OCI-M1 (cell line): ENCODE measurements around the gene NXF2B.
"Not testable (repeated sequence)": the region's sequence is repeated elsewhere in the genome, so short reads cannot be mapped to it uniquely, and the experiment has no call there.

Experiments
- DNase-seq: peaks from one replicate; lab custom pipeline; 2025; lab: John Stamatoyannopoulos, UW

Gene NXF2B, protein sequence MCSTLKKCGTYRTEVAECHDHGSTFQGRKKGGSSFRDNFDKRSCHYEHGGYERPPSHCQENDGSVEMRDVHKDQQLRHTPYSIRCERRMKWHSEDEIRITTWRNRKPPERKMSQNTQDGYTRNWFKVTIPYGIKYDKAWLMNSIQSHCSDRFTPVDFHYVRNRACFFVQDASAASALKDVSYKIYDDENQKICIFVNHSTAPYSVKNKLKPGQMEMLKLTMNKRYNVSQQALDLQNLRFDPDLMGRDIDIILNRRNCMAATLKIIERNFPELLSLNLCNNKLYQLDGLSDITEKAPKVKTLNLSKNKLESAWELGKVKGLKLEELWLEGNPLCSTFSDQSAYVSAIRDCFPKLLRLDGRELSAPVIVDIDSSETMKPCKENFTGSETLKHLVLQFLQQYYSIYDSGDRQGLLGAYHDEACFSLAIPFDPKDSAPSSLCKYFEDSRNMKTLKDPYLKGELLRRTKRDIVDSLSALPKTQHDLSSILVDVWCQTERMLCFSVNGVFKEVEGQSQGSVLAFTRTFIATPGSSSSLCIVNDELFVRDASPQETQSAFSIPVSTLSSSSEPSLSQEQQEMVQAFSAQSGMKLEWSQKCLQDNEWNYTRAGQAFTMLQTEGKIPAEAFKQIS

DNA sequence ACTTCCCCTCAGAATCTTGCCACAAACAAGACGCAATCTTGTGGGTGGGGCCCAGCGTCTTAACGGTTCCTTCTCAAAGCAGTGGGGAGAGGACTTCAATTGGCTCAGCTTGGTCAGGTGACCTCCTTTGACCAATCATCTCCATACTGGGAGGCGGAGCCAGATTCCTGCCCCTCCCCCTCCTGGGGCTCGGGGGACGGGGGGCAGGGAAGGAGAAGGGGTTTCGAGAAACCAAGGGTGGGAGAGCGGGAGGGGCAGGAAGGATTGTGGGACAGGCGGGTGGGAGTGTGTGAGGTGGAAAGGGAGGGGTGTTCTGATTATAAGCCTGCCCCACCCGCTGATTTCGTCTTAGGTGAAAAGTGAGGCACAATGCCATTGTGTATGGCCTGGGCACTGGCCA lies at the start of gene NXF2B:
NXF2B (minus strand) TSS at position 101 of the 400 bp plus-strand sequence. CDS start 59,972 bp downstream, outside the sequence.
- DNase-seq = not testable (repeated sequence)

DNA sequence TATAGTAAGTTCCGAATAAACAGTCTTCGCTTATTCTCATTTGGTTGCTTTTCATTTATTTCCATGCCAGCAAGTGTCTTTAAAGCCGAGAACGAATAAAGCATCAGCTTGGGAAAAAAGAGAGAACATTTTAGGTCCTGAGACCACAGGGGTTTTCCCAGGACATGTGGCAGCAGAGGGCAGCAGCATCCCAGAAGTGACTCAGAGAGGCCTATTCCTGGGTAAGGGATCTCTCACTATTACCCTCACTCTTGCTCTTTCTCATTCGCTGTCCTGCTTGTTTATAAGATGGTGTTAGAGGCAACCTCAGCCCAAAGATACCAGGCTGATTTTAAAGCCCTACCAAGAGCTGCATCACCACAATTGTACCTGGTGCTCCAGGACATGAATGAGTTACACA lies 39.0 kb upstream of the NXF2B start:
- not testable (repeated sequence) for DNase-seq

DNA sequence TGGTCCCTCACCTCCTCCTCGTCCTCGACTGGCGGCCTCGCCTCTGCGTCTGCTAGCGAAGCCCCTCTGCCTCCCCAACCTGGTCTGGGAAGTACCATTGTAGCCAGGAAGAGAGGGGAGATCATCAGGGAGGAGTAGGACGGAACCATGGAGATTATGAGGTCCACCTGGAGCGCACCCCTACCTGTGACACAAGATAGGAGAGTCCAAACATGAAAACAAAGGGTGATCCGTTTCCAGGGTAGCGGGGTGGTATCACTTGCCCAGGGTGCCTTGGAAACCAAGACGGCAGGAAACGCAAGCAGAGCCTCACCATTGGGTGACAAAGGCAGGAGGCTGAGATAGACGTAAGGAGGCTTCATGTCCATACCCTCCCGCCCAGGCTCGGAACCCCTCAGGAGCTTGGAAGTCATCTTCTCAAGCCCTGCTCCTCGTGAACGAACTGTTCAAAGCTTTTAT lies 32.0 kb upstream of the NXF2B start, which contains the start of gene TCP11X2:
TCP11X2 (minus strand) TSS at position 51 of the 459 bp plus-strand sequence.
- DNase-seq = not testable (repeated sequence)

DNA sequence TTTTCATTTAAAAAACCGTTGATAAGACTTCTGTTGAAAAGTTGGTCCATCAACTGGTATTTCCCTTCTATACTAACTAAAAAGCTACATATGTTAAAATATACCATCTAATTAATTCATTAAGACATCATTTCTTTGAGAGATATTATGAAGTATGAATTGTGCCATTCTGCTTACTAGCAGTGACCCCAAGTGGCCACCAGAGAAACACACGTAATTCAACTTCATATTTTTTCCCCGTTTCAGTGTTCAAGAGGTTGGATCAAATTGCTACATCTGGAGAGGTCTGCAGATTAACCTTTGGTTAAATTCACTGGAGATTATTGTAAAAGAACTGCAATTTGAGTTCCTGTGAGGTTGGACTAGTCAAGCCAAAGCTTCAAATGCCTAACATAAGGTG lies 30.4 kb upstream of the NXF2B start:
- DNase-seq = not testable (repeated sequence)

DNA sequence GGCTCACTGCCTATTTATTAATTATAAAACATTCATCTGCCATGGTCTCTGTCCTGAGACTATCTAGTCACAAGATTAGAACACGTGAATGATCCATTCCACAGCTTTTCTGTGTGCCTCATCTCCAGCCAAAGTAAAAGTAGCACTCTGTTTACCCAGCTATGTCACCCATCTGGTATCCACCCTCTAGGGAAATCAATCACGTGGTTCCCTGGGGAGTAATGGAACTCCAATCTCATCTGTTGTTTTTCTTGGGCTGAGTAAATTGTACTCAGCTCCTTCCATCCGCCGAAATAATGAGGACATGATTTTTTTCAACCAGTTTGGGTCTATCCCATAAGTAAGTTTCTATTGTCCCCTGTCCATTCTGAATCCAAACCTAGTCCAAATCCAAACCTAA lies 18.8 kb upstream of the NXF2B start:
- DNase-seq = not testable (repeated sequence)

DNA sequence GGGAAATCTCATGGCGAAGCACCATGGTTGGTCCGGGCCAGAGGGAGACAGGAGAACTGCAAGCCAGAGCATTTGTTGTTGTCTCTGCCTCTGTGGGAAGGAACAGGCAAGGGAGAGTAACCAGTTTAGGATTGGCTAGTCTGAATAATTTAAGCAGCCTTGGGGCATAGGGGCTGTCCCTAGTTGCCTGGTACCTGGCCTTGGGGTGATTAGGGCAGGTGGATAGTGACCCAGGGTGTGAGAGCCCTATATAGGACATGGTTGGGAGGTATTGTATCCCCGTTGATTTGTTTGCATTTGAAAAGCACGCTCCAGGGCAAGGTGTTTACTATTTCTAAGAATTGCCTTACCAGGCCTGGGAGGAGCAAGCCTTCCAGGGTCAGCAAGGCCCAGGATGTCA lies 25.3 kb downstream of the NXF2B start:
- DNase-seq = not testable (repeated sequence)

DNA sequence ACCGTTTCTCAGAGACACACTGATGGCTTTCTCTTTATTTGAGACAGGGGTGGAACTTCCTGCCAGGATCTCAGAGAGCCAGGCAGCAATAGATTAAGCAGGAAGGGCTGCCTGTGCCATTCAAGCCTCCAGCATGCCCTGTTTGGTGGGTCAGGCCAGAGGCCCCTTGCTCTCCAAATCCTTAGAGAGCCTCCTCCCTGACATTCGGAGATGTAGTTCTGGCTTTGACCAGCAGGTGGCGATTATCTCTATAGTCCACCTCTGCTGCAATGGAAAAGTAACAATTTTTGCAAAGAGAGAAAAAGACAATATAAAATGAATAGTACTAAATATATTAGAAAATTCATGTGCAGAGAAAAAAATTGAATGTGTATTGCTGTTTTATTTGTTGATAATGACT lies 93.9 kb downstream of the NXF2B start:
- DNase-seq = no peak

DNA sequence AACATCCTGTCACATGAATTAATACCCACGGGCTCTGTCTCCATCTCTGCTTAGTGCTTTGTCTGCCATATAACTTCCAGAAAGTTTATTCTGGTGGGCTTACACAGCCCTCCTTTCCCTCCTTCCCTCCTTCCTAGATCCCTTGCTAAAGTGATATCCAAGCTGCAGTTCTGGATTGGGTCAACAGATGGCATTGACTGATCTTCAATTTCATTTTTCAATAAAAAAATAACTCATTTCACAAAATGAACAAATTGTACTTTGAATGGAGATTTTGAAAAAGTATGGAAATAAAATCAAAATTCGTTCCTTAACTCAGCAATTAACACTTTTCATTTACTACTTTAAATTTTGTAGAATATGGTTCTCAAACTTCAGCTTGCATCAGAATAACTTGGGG lies 97.9 kb downstream of the NXF2B start:
- no peak for DNase-seq

DNA sequence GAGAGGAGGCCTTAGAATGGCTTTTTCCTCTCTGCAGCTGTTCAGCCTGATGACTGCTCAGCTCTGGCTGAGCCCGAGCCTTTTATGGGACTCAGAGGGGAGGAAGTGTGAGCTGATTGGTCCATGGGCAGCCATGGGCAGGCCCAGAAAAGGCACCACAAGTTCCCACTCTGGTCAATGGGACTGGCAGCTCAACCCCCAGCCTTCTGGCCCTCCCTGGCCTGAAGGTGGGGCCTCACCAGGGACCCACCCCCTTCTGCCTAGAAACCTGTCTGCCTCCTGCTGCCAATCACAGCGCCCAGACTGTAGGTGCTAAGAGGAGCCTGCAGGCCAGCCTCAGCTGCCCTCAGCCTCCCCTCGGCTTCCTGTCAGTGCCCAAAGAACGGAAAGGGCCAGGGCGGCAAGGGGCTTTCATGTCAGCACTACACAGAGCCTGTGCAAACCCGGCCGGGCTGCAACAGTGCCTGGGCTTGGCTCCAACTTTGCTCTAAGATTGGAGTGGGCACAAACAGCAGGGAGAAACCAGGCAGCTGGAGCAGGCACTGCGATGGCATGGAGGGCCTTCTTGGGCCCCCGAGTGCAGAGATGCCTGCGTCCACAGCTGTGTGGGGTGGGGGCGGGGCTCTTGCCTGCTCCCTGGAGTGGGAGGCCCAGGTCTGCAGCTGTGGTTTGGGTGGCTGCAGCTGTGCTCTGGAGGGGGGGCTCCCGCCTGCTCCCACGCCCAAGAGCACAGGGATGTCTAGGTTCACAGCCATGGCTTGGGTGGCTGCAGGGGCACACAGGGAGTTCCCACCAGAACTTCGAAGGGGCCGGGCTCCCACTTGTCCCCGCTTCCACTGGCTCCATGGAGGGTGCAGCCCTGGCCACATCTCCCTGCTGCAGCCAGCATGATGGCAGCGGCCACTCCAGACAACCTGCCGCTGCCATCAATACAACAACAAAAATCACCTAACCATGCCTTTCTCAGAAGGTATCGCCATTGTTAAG lies 100.2 kb downstream of the NXF2B start:
- no peak for DNase-seq

DNA sequence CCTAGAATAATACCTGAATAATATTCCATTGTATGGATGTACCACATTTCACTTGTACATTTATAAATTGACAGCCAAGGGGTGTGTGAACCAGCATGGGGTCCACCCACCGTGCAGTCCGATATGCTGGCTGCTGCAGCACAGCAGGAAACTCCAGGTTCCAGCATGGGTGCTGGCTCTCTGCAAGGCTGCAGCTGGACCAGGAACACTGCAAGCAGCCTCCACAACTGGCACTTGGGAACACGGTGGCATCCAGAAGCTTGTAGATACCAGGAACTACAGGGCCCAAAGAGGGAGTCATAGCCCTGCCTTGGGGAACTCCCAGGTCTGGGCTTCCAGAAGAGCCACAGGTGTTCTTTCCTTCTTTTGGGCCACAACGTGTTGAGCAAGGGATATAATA lies 101.6 kb downstream of the NXF2B start:
- DNase-seq = no peak
